Activated CD8-positive, alpha-beta memory T cell treated with anti-CD3 and anti-CD28 coated beads, Interleukin-2, amount 50 U/mL, for 4 hours (primary cell): Measurements from ENCODE around the gene C5orf47.

Source experiments
- DNase-seq: peaks from one replicate; pipeline ENCODE4 v3.0.0-alpha.2; 2020

The C5orf47 gene

GRCh38 chr5:173988554-173989431 is at the start of gene C5orf47:
Gene C5orf47 (plus strand): TSS chr5:173989170. CDS start chr5:173989264, 94 bp downstream.
- DNase-seq: no peak

DNA sequence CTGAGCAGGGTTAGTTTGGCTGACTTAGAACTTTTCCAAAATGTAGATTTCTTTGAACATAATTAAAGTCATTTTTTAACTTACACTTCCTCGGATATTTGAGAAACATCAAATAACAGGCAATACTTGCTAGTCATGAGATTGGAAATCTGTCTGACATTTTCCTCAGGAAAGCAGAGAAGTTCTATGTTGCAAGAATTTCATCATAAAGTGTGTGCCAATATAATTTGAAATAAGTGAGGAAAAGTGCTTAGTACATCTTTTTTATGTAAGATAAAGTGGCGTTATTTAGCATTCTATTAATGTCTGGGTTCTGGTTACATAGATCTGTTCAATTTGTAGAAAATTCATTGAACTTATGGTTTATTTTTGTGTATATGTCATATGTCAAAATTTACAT is 48.7 kb upstream of the C5orf47 start:
- DNase-seq: no peak

- no peak for DNase-seq
Measured at GRCh38 chr5:173941102-173941501, 47.9 kb upstream of the C5orf47 start.

DNA sequence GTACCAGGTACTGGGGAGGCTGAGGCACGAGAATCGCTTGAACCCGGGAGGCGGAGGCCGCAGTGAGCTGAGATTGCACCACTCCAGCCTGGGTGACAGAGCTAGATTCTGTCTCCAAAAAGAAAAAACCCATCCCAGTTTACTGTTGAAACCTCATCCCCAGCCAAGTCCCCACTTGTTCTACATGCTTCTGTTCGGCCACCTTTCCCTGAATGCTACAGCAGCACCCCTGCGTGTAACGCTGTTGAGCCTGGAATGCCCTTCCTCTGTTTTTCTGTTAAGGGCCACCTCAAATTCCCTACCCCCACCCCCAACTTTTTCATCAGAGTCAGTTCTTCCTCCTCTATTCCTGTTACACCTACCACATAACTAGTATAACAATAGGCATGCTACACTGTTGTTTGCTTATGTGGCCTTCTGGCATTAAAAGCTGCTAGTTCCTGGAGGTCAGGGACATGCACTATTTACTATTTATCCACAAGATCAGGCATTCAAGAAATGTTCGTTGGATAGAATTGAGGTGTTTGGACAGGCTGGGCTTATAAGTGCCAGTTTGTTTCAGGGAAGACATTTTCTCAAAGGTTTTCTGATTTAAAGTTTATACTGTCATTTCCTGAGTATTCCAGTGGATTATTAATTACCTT is 47.1 kb upstream of the C5orf47 start:
- no peak for DNase-seq

- DNase-seq: no peak
Measured at GRCh38 chr5:173944511-173944910, 44.5 kb upstream of the C5orf47 start.

DNA sequence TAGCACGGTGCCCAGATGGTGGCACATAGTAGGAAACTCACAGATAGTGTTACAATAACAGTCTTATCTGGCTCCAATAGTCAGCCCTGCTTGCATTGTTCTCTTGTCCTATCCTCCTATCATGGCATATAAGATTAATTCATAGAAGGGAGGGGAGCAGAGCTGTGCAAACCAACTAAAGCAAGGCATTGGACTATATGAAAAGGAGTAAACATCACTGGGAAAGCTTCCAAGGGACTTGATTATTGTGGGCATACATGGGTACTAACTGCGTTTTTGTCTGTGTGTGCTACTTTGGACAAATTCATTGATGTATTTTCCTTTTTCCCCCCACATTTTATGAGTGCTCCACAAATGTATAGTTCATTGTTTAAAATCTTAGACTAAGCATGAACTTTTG is 43.8 kb upstream of the C5orf47 start:
- DNase-seq: no peak

GRCh38 chr5:173946323-173946722 is 42.6 kb upstream of the C5orf47 start:
- no peak for DNase-seq

DNA sequence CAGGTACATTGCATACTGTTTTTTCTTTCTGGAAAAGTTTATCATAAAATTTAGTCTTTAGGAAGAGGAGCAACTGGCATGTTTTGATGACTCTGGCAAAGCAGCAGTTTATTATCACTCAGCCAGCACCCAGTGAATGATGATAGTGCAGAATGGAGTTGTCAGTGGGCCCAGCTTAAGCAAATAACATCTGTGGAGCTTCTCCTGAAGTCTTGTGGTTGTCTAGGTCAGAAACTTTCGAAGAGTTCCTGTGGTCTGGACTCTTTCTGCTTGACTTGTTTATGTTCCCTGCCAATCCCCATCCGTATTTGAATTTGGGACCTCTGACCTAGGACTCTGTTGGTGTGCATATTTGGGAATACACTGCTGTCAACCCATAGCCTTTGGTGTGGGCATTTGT is 38.1 kb upstream of the C5orf47 start:
- DNase-seq: no peak

GRCh38 chr5:173953528-173954090 is 35.4 kb upstream of the C5orf47 start:
- DNase-seq: no peak

DNA sequence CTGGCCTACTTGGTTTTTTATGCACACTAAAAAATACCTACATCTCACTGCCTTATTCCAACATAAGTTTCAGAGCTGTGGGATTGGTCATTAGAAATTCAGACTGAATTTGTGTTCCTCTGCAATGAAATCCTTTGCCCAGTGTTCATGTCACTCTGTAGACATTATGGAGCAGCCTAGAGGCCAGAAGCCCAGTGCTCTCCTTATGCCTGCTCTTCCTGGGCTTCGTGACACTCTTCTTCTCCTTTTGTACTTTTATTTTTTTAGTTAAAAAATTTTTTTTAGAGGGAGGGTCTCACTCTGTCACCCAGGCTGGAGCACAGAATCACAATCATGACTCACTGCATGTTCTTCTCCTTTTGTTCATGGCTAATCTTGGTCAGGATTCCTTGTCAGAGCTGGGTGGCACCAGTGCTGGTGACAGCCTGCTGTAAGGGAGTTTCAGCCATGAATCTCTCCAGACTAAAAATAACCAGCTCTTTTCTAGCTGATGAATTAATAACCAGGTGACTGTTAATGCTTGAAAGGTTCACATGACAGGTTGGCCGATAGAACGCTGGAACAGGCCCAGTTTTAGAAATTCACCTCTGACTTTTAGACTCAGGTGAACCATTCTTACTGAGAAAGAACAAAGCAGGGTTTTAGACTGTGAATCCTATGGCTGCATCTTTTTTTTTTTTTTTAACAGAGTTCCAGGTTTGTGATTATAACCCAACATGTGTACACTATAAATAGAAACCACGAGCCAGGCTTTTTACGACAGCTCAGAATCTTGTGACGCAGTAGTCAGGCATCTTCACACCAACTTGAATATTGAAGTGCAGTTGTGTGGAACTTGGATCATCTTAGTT is 34.1 kb upstream of the C5orf47 start:
- no peak for DNase-seq

- DNase-seq: no peak
Measured at GRCh38 chr5:173960986-173961385, 28.0 kb upstream of the C5orf47 start.

GRCh38 chr5:173961418-173961817 is 27.6 kb upstream of the C5orf47 start:
- no peak for DNase-seq

DNA sequence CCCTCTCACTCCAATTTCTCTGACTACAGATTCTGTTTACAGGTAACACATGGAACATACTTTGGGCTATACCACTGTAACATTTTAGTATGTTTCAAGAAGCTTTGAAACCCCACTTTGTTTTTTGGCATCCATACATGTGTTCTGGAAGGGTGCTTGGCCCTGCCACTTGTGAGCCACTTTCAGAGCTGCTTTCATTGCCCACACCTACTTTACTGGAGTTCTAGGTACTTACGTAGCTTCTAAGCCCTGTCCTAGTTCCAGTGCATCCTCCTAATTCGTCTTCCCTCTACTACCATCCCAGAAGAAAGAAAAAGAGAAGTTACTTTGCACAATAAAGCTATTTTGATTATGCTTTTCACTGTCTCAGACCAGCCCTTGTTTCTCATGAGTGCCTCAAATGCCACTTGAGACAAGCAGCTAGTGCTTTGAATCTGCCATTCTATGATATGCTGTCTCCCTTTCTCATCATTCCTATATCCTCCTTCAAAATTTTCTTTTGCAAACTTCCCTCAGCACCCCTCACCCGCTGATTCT is 26.5 kb upstream of the C5orf47 start:
- no peak for DNase-seq

DNA sequence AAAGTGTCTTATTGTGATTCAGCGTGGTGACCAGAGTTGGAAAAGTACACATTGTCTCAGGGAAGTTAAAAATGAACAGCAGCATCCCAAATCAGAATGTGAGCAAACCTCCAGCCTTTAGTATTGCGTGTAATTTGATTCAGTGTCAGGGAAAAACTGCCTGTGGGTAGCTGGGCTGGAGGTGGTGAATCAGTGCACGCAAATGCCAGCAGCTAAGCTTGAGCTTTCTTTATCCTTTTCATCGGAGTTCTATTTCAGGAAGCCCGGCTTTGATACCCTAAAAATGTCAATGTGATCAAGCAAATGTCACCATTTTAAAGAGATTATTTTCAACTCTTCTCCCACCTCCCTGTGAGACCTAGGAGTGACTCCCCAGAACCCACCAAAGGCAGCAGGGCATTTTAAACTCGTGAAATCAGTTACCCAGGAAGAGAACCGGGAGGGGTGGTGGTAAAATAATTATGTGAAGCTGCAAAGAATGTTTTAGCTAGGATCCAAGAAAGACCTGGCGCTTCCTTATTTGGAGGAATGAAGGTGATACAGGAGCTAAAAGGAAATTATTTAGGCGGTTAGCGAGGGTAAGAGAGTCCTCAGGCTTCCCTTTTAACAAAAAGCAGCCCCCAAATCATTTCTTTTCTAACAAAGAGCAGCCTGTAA is 25.7 kb upstream of the C5orf47 start:
- DNase-seq: no peak

DNA sequence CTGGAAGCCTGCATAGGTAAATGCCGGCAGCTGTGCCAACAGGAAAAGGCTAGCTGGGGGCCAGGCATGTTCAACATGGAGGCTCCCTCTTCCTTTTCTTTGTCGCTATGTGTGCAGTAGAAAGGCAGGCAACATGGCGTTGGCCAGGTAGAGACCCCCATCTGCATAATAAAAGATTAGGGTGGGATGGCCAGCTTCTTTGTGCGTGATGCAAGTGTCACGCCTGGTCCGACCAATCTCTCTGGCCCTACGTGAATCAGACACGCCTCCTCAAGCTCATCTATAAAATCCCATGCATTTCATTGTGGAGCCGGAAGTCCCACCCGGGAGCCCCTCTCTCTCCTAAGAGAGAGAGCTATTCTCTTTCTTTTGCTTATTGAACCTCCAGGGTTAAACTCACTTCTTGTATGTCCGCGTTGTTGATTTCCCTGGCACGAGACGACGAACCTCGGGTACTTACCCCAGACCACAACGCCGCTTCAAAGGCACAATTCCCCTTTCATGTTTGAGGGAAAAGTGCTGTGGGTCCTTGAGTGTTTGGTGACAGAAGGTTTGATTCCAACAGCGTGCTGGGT is 25.0 kb upstream of the C5orf47 start:
- no peak for DNase-seq

DNA sequence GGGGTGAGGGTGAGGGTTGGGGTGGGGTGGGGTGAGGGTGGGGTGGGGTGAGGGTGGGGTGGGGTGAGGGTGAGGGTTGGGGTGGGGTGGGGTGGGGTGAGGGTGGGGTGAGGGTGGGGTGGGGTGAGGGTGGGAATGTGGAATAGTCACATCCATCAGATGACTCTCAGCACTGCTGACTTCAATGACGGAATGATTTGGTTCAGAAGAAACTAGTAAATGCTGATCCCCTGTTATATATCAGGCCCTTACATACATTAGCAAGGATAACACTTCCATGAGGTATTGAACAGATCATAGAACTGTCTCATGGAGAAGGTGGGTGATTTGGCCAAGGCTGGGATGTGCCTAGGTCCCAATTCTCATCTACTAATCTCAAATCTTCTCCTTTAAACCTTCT is 24.5 kb upstream of the C5orf47 start:
- no peak for DNase-seq

- DNase-seq: no peak
Measured at GRCh38 chr5:173967241-173967640, 21.7 kb upstream of the C5orf47 start.

DNA sequence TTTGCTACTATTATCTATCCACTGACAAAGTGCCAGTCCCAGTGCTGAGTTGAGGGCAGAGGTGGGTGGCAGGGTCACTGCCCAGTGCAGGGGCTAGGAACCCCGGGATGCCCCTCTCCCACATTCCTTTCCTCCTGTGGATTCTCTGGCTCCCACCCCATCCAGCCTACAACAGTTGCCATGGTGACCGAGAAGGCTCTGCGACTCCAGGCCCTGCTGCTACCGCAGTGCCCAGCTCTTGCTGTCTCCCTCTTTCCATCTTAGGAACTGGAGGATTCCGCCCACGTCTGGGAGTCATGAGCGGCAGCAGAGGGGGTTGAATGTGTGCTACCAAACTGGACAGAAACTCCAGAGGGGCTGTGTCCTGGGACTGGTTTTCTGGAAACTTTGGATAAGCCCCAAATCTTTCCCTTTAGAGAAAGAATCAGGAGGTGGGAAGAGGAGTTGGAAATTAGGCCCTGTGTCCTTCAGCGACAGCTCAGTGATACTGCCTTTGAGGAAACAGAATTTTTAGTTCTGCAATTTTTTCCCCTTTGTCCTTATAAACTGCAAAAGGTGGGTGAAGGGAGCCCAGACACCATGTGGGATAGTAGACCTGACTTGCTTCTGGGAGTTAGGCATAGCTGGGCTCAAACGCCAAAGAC is 20.7 kb upstream of the C5orf47 start:
- no peak for DNase-seq

- DNase-seq: no peak
Measured at GRCh38 chr5:173969167-173970049, 19.6 kb upstream of the C5orf47 start.
